GM23338 (cell line): Measurements from ENCODE around the gene VGLL4.

Source experiments
- EZH2 ChIP-seq: fragments of 200-600 bp; sonication (generic); IDR thresholded peaks from one replicate; pipeline ENCODE4 v1.8.0; 2017; ENCODE audit warnings: antibody characterized with exemption, mild to moderate bottlenecking, low read depth; ENCODE audit not compliant: unreplicated experiment
- NANOG ChIP-seq: IDR thresholded peaks from 2 replicates; pipeline ENCODE4 v1.6.1; 2016; ENCODE audit warnings: antibody characterized with exemption, borderline replicate concordance
- POLR2AphosphoS5 ChIP-seq: IDR thresholded peaks from 2 replicates; pipeline ENCODE4 v1.6.1; 2016; ENCODE audit warnings: antibody characterized with exemption, low read depth
- ZNF114 ChIP-seq: fragments of 250-450 bp; sonication (Bioruptor Pico); IDR thresholded peaks from 2 replicates; pipeline ENCODE4 v1.5.0; 2020; ENCODE audit warnings: mild to moderate bottlenecking, moderate library complexity
- TF ChIP-seq, protein P1 (sequence below), 2 experiments: fragments of 200-600 bp in 1 of 2; sonication (generic) in 1 of 2; conservative IDR thresholded peaks; 2 replicates each; pipeline versions ENCODE4 v1.5.1 to v1.6.1; 2016 to 2017; ENCODE audit warnings: antibody characterized with exemption in 2 of 2, low read depth in 2 of 2, mild to moderate bottlenecking in 2 of 2, moderate library complexity in 1 of 2
- TF ChIP-seq, protein P2 (sequence below): IDR thresholded peaks from one replicate; pipeline ENCODE4 v1.6.1; 2018; ENCODE audit warnings: antibody characterized with exemption; ENCODE audit not compliant: unreplicated experiment

DNA sequence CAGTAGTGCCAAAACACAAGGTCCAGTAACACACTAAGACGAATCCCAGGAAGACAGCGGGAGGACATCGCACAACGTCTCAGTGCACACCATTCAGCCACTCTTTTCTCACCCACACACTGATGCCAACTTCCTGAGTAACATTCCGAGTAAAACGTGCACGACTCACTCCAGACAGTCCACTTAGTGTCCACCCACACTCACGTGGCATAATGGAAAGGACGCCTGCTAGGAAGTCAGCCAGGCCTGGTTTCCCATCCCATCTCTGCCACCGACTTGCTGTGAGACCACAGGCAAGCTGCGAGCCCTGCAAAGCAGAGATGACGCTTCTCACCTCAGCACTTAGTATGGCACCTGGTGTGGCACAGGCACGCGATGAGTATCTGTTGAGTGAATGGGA lies 36.8 kb upstream of the VGLL4 start:
- TF ChIP-seq ZNF114 (CRISPR knock-in tag) (no peak), EZH2 (no peak), POLR2AphosphoS5 (no peak), NANOG (no peak)
- TF ChIP-seq, protein P1, sequence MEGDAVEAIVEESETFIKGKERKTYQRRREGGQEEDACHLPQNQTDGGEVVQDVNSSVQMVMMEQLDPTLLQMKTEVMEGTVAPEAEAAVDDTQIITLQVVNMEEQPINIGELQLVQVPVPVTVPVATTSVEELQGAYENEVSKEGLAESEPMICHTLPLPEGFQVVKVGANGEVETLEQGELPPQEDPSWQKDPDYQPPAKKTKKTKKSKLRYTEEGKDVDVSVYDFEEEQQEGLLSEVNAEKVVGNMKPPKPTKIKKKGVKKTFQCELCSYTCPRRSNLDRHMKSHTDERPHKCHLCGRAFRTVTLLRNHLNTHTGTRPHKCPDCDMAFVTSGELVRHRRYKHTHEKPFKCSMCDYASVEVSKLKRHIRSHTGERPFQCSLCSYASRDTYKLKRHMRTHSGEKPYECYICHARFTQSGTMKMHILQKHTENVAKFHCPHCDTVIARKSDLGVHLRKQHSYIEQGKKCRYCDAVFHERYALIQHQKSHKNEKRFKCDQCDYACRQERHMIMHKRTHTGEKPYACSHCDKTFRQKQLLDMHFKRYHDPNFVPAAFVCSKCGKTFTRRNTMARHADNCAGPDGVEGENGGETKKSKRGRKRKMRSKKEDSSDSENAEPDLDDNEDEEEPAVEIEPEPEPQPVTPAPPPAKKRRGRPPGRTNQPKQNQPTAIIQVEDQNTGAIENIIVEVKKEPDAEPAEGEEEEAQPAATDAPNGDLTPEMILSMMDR (conservative IDR thresholded peaks at IDR 0.05; ENCODE audit: low read depth in 2 of 2) = no peak
- TF ChIP-seq, protein P2, sequence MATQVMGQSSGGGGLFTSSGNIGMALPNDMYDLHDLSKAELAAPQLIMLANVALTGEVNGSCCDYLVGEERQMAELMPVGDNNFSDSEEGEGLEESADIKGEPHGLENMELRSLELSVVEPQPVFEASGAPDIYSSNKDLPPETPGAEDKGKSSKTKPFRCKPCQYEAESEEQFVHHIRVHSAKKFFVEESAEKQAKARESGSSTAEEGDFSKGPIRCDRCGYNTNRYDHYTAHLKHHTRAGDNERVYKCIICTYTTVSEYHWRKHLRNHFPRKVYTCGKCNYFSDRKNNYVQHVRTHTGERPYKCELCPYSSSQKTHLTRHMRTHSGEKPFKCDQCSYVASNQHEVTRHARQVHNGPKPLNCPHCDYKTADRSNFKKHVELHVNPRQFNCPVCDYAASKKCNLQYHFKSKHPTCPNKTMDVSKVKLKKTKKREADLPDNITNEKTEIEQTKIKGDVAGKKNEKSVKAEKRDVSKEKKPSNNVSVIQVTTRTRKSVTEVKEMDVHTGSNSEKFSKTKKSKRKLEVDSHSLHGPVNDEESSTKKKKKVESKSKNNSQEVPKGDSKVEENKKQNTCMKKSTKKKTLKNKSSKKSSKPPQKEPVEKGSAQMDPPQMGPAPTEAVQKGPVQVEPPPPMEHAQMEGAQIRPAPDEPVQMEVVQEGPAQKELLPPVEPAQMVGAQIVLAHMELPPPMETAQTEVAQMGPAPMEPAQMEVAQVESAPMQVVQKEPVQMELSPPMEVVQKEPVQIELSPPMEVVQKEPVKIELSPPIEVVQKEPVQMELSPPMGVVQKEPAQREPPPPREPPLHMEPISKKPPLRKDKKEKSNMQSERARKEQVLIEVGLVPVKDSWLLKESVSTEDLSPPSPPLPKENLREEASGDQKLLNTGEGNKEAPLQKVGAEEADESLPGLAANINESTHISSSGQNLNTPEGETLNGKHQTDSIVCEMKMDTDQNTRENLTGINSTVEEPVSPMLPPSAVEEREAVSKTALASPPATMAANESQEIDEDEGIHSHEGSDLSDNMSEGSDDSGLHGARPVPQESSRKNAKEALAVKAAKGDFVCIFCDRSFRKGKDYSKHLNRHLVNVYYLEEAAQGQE = no peak
